Subcutaneous abdominal adipose tissue (tissue), 5 donors: Measurements from ENCODE around the gene CENATAC.

Source experiments
- H3K27ac ChIP-seq: one replicate; pipeline ENCODE4 v1.7.0; 2013; ENCODE audit warnings: low read depth, mild to moderate bottlenecking, inconsistent platforms, low read length, moderate library complexity
- H3K27me3 ChIP-seq, 5 donors: one replicate each; pipeline ENCODE4 v1.7.0; 2013; ENCODE audit warnings: low read length in 5 of 5, inconsistent platforms in 1 of 5; ENCODE audit not compliant: control insufficient read depth in 5 of 5, insufficient read depth in 4 of 5
- H3K36me3 ChIP-seq, 5 donors: one replicate each; pipeline ENCODE4 v1.7.0; 2013; ENCODE audit warnings: low read length in 5 of 5; ENCODE audit not compliant: control insufficient read depth in 5 of 5, insufficient read depth in 5 of 5
- H3K4me1 ChIP-seq, 5 donors: one replicate each; pipeline ENCODE4 v1.7.0; 2013; ENCODE audit warnings: low read length in 5 of 5, mild to moderate bottlenecking in 3 of 5, moderate library complexity in 1 of 5; ENCODE audit not compliant: control insufficient read depth in 5 of 5, insufficient read depth in 5 of 5
- H3K4me3 ChIP-seq, 5 donors: one replicate each; pipeline ENCODE4 v1.7.0; 2013; ENCODE audit warnings: low read length in 5 of 5, low read depth in 1 of 5
- H3K9ac ChIP-seq, 5 donors: one replicate each; pipeline ENCODE4 v1.7.0; 2013; ENCODE audit warnings: low read length in 5 of 5, mild to moderate bottlenecking in 4 of 5, moderate library complexity in 3 of 5
- H3K9me3 ChIP-seq, 5 donors: one replicate each; pipeline ENCODE4 v1.7.0; 2013; ENCODE audit warnings: low read length in 5 of 5; ENCODE audit not compliant: control insufficient read depth in 5 of 5
- donor health status: healthy.
- donor health status: healthy.
- donor health status: healthy.
- donor health status: healthy.
- donor health status: healthy.

Gene CENATAC

GRCh38 chr11:119025978-119026766, 28.2 kb downstream of the CENATAC start:
- Histone ChIP-seq H3K9ac (no peak overlapping the region), H3K9me3 (no peaks in the 10 kb centered on the region), H3K36me3 (peaks cover 12 to 58% (median 48%) of the 10 kb centered on the region in 5 donors), H3K4me1 (peaks cover 0 to 54% (median 47%) of the 10 kb centered on the region in 5 donors), H3K4me3 (no peak overlapping the region), H3K27ac (peak overlapping the region; percentile 15), H3K27me3 (no peaks in the 10 kb centered on the region)

- Histone ChIP-seq H3K27ac (no peak overlapping the region), H3K9me3 (no peaks in the 10 kb centered on the region), H3K36me3 (peaks cover 7 to 50% (median 44%) of the 10 kb centered on the region in 5 donors), H3K4me3 (no peak overlapping the region), H3K4me1 (peaks cover 0 to 53% (median 43%) of the 10 kb centered on the region in 5 donors), H3K9ac (no peak overlapping the region), H3K27me3 (no peaks in the 10 kb centered on the region)
Measured at GRCh38 chr11:119026970-119027369, 29.0 kb downstream of the CENATAC start.

- peaks cover 7 to 43% (median 37%) of the 10 kb centered on the region in 5 donors for H3K36me3 ChIP-seq
- peak overlapping the region in 1 of 5 donors; percentile 16 for H3K9ac ChIP-seq
- no peaks in the 10 kb centered on the region for H3K9me3 ChIP-seq
- no peak overlapping the region for H3K4me3 ChIP-seq
- no peak overlapping the region for H3K27ac ChIP-seq
- H3K4me1 ChIP-seq = peaks cover 0 to 53% (median 43%) of the 10 kb centered on the region in 5 donors
- H3K27me3 ChIP-seq = no peaks in the 10 kb centered on the region
Measured at GRCh38 chr11:119027561-119028345, 29.8 kb downstream of the CENATAC start.

- peaks cover 0 to 53% (median 42%) of the 10 kb centered on the region in 5 donors for H3K4me1 ChIP-seq
- H3K27ac ChIP-seq = no peak overlapping the region
- H3K9me3 ChIP-seq = no peaks in the 10 kb centered on the region
- no peak overlapping the region for H3K4me3 ChIP-seq
- H3K9ac ChIP-seq = no peak overlapping the region
- H3K36me3 ChIP-seq = peaks cover 4 to 37% (median 32%) of the 10 kb centered on the region in 5 donors
- H3K27me3 ChIP-seq = no peaks in the 10 kb centered on the region
Measured at GRCh38 chr11:119028346-119029068, 30.6 kb downstream of the CENATAC start.

- Histone ChIP-seq H3K36me3 (peaks cover under 1 to 32% (median 27%) of the 10 kb centered on the region in 5 donors), H3K9me3 (no peaks in the 10 kb centered on the region), H3K4me1 (peaks cover 0 to 53% (median 42%) of the 10 kb centered on the region in 5 donors), H3K4me3 (peak overlapping the region in 2 of 5 donors; percentile 2 to 90), H3K9ac (peak overlapping the region in 3 of 5 donors; percentile 41 to 90 (median 43)), H3K27me3 (no peaks in the 10 kb centered on the region), H3K27ac (peak overlapping the region; percentile 62)
Measured at GRCh38 chr11:119029069-119029339, 31.1 kb downstream of the CENATAC start.

- H3K4me3 ChIP-seq = peak overlapping the region; percentile 58 to 90 (median 82)
- no peaks in the 10 kb centered on the region for H3K27me3 ChIP-seq
- peaks cover 0 to 27% (median 23%) of the 10 kb centered on the region in 5 donors for H3K36me3 ChIP-seq
- peak overlapping the region; percentile 62 for H3K27ac ChIP-seq
- H3K4me1 ChIP-seq = peaks cover 0 to 50% (median 37%) of the 10 kb centered on the region in 5 donors
- H3K9me3 ChIP-seq = no peaks in the 10 kb centered on the region
- peak overlapping the region in 4 of 5 donors; percentile 43 to 90 (median 77) for H3K9ac ChIP-seq
Measured at GRCh38 chr11:119029340-119030028, 31.5 kb downstream of the CENATAC start.

- H3K27me3 ChIP-seq = no peaks in the 10 kb centered on the region
- peak overlapping the region; percentile 62 for H3K27ac ChIP-seq
- H3K4me1 ChIP-seq = peaks cover 0 to 45% (median 32%) of the 10 kb centered on the region in 5 donors
- H3K36me3 ChIP-seq = peaks cover 0 to 22% (median 18%) of the 10 kb centered on the region in 5 donors
- peak overlapping the region; percentile 58 to 90 (median 82) for H3K4me3 ChIP-seq
- no peaks in the 10 kb centered on the region for H3K9me3 ChIP-seq
- peak overlapping the region in 4 of 5 donors; percentile 43 to 90 (median 77) for H3K9ac ChIP-seq
Measured at GRCh38 chr11:119030029-119030328, 32.0 kb downstream of the CENATAC start.

- Histone ChIP-seq H3K27ac (peak within 1 kb of the TSS; percentile 62), H3K9ac (peak within 1 kb of the TSS in 4 of 5 donors; percentile 43 to 90 (median 77)), H3K4me3 (peak within 1 kb of the TSS; percentile 71 to 90 (median 82)), H3K36me3 (peaks cover 0 to 17% (median 13%) of the 10 kb centered on the region in 5 donors), H3K27me3 (no peaks in the 10 kb centered on the region), H3K9me3 (no peaks in the 10 kb centered on the region), H3K4me1 (peaks cover 0 to 40% (median 27%) of the 10 kb centered on the region in 5 donors)
Measured at GRCh38 chr11:119030329-119031047, 32.5 kb downstream of the CENATAC start, which contains the start of gene SLC37A4. Gene SLC37A4 (minus strand): TSS chr11:119030877.

- H3K9me3 ChIP-seq = no peaks in the 10 kb centered on the region
- no peak overlapping the region for H3K27ac ChIP-seq
- H3K27me3 ChIP-seq = no peaks in the 10 kb centered on the region
- no peak overlapping the region for H3K9ac ChIP-seq
- no peak overlapping the region for H3K4me3 ChIP-seq
- H3K36me3 ChIP-seq = peaks cover 0 to 10% (median 8%) of the 10 kb centered on the region in 5 donors
- peaks cover 0 to 30% (median 23%) of the 10 kb centered on the region in 5 donors for H3K4me1 ChIP-seq
Measured at GRCh38 chr11:119031912-119032280, 34.0 kb downstream of the CENATAC start.
